Measurements from ENCODE around the gene HDAC11. TPM values are rescaled to one million over a fixed set of nuclear protein-coding genes. Genes with fewer than 3 reads are reported as not detected.

Gene HDAC11
- total RNA-seq, 2 experiments from 2014 or later, result 4.5 to 4.6 TPM

- Mint-ChIP-seq H3K4me1 (ENCODE audit: low read depth) (no peaks in the 10 kb centered on the region), H3K27ac (no peak overlapping the region), H3K4me3 (no peak overlapping the region), H3K27me3 (no peaks in the 10 kb centered on the region), H3K36me3 (ENCODE audit: low read depth) (no peaks in the 10 kb centered on the region), H3K9me3 (no peaks in the 10 kb centered on the region)
- ChIA-PET POLR2A (no interaction called here), CTCF (no interaction called here)
- no peaks in the 10 kb centered on the region for H3K27me3 ChIP-seq (ENCODE audit: control insufficient read depth in 1 of 2, insufficient read depth in 2 of 2, low read length in 2 of 2)
- no peak overlapping the region for H3K27ac ChIP-seq (ENCODE audit: low read depth in 1 of 2, low read length in 2 of 2)
- peaks cover 0 to 12% of the 10 kb centered on the region in 2 experiments for H3K9me3 ChIP-seq (ENCODE audit: control insufficient read depth in 1 of 2, insufficient read depth in 1 of 2, low read length in 2 of 2)
- intact Hi-C loops (cut with DNase I, micrococcal nuclease), result no loop called here
- ATAC-seq (ENCODE audit: poor library complexity) (no peak), DNase-seq (no peak)
- H3K4me3 ChIP-seq (ENCODE audit: low read length), result no peak overlapping the region
- H3K4me1 ChIP-seq (ENCODE audit: insufficient read depth, low read length), result no peaks in the 10 kb centered on the region
- H3K36me3 ChIP-seq (ENCODE audit: insufficient read depth, low read length), result no peaks in the 10 kb centered on the region
- no peak for TF ChIP-seq CTCF (IDR thresholded peaks at IDR 0.05)
Measured at GRCh38 chr3:13526626-13526949, 46.5 kb downstream of the HDAC11 start.

GRCh38 chr3:13528217-13528867 lies 48.2 kb downstream of the HDAC11 start:
- ChIA-PET CTCF (no interaction called here), POLR2A (no interaction called here)
- Mint-ChIP-seq H3K36me3 (ENCODE audit: low read depth) (no peaks in the 10 kb centered on the region), H3K4me3 (no peak overlapping the region), H3K27me3 (no peaks in the 10 kb centered on the region), H3K9me3 (no peaks in the 10 kb centered on the region), H3K27ac (no peak overlapping the region), H3K4me1 (ENCODE audit: low read depth) (no peaks in the 10 kb centered on the region)
- H3K36me3 ChIP-seq (ENCODE audit: insufficient read depth, low read length), result no peaks in the 10 kb centered on the region
- ATAC-seq (ENCODE audit: poor library complexity) (no peak), DNase-seq (no peak)
- no peak for TF ChIP-seq CTCF (IDR thresholded peaks at IDR 0.05)
- no peak overlapping the region for H3K4me3 ChIP-seq (ENCODE audit: low read length)
- H3K4me1 ChIP-seq (ENCODE audit: insufficient read depth, low read length), result no peaks in the 10 kb centered on the region
- intact Hi-C loops (cut with DNase I, micrococcal nuclease), result no loop called here
- H3K9me3 ChIP-seq (ENCODE audit: control insufficient read depth in 1 of 2, insufficient read depth in 1 of 2, low read length in 2 of 2), result no peaks in the 10 kb centered on the region
- H3K27me3 ChIP-seq (ENCODE audit: control insufficient read depth in 1 of 2, insufficient read depth in 2 of 2, low read length in 2 of 2), result no peaks in the 10 kb centered on the region
- H3K27ac ChIP-seq (ENCODE audit: low read depth in 1 of 2, low read length in 2 of 2), result no peak overlapping the region

- Histone ChIP-seq H3K4me1 (ENCODE audit: insufficient read depth, low read length) (no peaks in the 10 kb centered on the region), H3K9me3 (ENCODE audit: control insufficient read depth in 1 of 2, insufficient read depth in 1 of 2, low read length in 2 of 2) (no peaks in the 10 kb centered on the region), H3K4me3 (ENCODE audit: low read length) (no peak overlapping the region), H3K27me3 (ENCODE audit: control insufficient read depth in 1 of 2, insufficient read depth in 2 of 2, low read length in 2 of 2) (no peaks in the 10 kb centered on the region), H3K27ac (ENCODE audit: low read depth in 1 of 2, low read length in 2 of 2) (no peak overlapping the region), H3K36me3 (ENCODE audit: insufficient read depth, low read length) (no peaks in the 10 kb centered on the region)
- no peaks in the 10 kb centered on the region for H3K4me1 Mint-ChIP-seq (ENCODE audit: low read depth)
- H3K4me3 Mint-ChIP-seq, result no peak overlapping the region
- no peak for TF ChIP-seq CTCF (IDR thresholded peaks at IDR 0.05)
- DNase-seq (no peak), ATAC-seq (ENCODE audit: poor library complexity) (no peak)
- CTCF ChIA-PET, result no interaction called here
- H3K9me3 Mint-ChIP-seq, result no peaks in the 10 kb centered on the region
- H3K36me3 Mint-ChIP-seq (ENCODE audit: low read depth), result no peaks in the 10 kb centered on the region
- intact Hi-C loops (cut with DNase I, micrococcal nuclease), result no loop called here
- POLR2A ChIA-PET, result no interaction called here
- H3K27me3 Mint-ChIP-seq, result no peaks in the 10 kb centered on the region
- no peak overlapping the region for H3K27ac Mint-ChIP-seq
Measured at GRCh38 chr3:13529196-13530112, 49.3 kb downstream of the HDAC11 start.

Data from CD4-positive, alpha-beta T cell (primary cell).